Activated CD4-positive, alpha-beta T cell treated with anti-CD3 and anti-CD28 coated beads for 4 hours (primary cell): ENCODE data around the gene STPG2.

ENCODE experiments used
- DNase-seq, 2 donors: peaks; one replicate each; pipeline ENCODE4 v3.0.0-alpha.2; 2020

Gene STPG2

GRCh38 chr4:98143001-98143899, at the start of gene STPG2:
Gene STPG2, minus strand, starts transcription at chr4:98143476.
- DNase-seq = peak; percentile 95

GRCh38 chr4:98185279-98185678, 42.0 kb upstream of the STPG2 start:
- no peak for DNase-seq

- no peak for DNase-seq
Measured at GRCh38 chr4:98181809-98182208, 38.5 kb upstream of the STPG2 start.

- DNase-seq = no peak
Measured at GRCh38 chr4:98179951-98180350, 36.7 kb upstream of the STPG2 start.

GRCh38 chr4:98176531-98176930, 33.3 kb upstream of the STPG2 start:
- no peak for DNase-seq

GRCh38 chr4:98170035-98170434, 26.8 kb upstream of the STPG2 start:
- DNase-seq = no peak

GRCh38 chr4:98166731-98167041, 23.4 kb upstream of the STPG2 start:
- no peak for DNase-seq

- DNase-seq = no peak
Measured at GRCh38 chr4:98166025-98166730, 22.9 kb upstream of the STPG2 start.

- no peak for DNase-seq
Measured at GRCh38 chr4:98162696-98163095, 19.4 kb upstream of the STPG2 start.

GRCh38 chr4:98151145-98151924, 8.1 kb upstream of the STPG2 start:
- no peak for DNase-seq

- DNase-seq = no peak
Measured at GRCh38 chr4:98150092-98150761, 7.0 kb upstream of the STPG2 start.

- no peak for DNase-seq
Measured at GRCh38 chr4:98148856-98149255, 5.6 kb upstream of the STPG2 start.

GRCh38 chr4:98126141-98126540, 17.1 kb downstream of the STPG2 start:
- no peak for DNase-seq

GRCh38 chr4:98125585-98125984, 17.7 kb downstream of the STPG2 start:
- no peak for DNase-seq

- DNase-seq = no peak
Measured at GRCh38 chr4:98117363-98117762, 25.9 kb downstream of the STPG2 start.

- DNase-seq = no peak
Measured at GRCh38 chr4:98113012-98113411, 30.3 kb downstream of the STPG2 start.

- no peak for DNase-seq
Measured at GRCh38 chr4:98110929-98111328, 32.3 kb downstream of the STPG2 start.

- DNase-seq = no peak
Measured at GRCh38 chr4:98110214-98110613, 33.1 kb downstream of the STPG2 start.

GRCh38 chr4:98102660-98103059, 40.6 kb downstream of the STPG2 start:
- no peak for DNase-seq

GRCh38 chr4:98101988-98102387, 41.3 kb downstream of the STPG2 start:
- no peak for DNase-seq

- no peak for DNase-seq
Measured at GRCh38 chr4:98098764-98099163, 44.5 kb downstream of the STPG2 start.

- DNase-seq = no peak
Measured at GRCh38 chr4:98094118-98094517, 49.2 kb downstream of the STPG2 start.

- no peak for DNase-seq
Measured at GRCh38 chr4:98093662-98094061, 49.6 kb downstream of the STPG2 start.
